AG10803 (cell line): ENCODE measurements around the gene CYTL1.
A peak's percentile ranks its signal among the peaks of the same experiment; 100 is the strongest.

Experiments used
- DNase-seq: peaks from one replicate; pipeline ENCODE4 v3.0.0; 2010; ENCODE audit warnings: low read depth
- H3K4me3 ChIP-seq: 2 replicates; pipeline ENCODE4 v1.5.1; 2011; ENCODE audit warnings: mild to moderate bottlenecking, low read length, control low read depth
- TF ChIP-seq, protein P1 (sequence below): conservative IDR thresholded peaks from 2 replicates; pipeline ENCODE4 v1.5.1; 2011; ENCODE audit warnings: mild to moderate bottlenecking, low read length, control low read depth, inconsistent platforms

The CYTL1 gene

GRCh38 chr4:5043579-5043978 is 24.3 kb upstream of the CYTL1 start:
- DNase-seq, result no peak

GRCh38 chr4:5041699-5042098 is 22.4 kb upstream of the CYTL1 start:
- TF ChIP-seq, protein P1, sequence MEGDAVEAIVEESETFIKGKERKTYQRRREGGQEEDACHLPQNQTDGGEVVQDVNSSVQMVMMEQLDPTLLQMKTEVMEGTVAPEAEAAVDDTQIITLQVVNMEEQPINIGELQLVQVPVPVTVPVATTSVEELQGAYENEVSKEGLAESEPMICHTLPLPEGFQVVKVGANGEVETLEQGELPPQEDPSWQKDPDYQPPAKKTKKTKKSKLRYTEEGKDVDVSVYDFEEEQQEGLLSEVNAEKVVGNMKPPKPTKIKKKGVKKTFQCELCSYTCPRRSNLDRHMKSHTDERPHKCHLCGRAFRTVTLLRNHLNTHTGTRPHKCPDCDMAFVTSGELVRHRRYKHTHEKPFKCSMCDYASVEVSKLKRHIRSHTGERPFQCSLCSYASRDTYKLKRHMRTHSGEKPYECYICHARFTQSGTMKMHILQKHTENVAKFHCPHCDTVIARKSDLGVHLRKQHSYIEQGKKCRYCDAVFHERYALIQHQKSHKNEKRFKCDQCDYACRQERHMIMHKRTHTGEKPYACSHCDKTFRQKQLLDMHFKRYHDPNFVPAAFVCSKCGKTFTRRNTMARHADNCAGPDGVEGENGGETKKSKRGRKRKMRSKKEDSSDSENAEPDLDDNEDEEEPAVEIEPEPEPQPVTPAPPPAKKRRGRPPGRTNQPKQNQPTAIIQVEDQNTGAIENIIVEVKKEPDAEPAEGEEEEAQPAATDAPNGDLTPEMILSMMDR, result no peak
- DNase-seq, result no peak

More at GRCh38 chr4:5043579-5043978, 24.3 kb upstream of the CYTL1 start:
- H3K4me3 ChIP-seq, result no peak overlapping the region
- TF ChIP-seq, protein P1, result no peak

DNA sequence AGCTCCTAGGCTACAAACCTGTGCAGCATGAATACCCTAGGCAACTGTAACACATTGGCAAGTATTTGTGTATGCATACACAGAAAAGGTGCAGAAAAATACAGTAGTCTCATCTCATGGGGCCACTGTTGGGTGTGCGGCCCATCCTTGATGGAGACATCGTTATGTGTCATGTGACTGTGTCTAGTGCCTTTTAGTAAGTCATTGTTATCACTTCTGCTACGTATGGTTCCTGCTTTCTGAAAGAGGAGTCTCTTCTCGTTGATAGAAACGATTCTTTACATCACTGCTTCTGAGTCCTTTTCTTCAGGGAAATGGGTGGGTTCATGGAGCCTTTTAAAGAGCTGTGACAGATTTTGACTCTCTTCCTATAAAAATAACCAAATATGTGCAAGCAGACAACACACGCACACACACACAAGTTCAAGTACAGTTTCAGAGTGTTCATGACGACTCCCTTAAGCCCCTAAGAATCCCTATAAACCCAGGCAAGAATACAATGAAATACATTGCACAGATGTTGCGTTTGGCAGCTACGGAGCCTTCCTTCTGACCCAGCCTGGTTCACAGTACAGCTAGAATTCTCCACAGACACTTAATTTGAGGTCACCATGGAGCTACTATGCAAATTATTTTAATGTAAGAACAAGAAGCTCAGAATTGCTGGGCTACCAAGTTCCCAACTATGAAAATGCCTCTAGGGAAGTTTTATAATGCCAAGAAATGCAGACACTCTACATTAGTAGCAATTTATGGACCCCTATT is 21.8 kb upstream of the CYTL1 start:
- TF ChIP-seq, protein P1, result no peak
- no peak for DNase-seq
- H3K4me3 ChIP-seq, result no peak overlapping the region

More at GRCh38 chr4:5041699-5042098, 22.4 kb upstream of the CYTL1 start:
- no peak overlapping the region for H3K4me3 ChIP-seq

- DNase-seq, result no peak
- TF ChIP-seq, protein P1, result no peak
- no peak overlapping the region for H3K4me3 ChIP-seq
These were observed 20.5 kb upstream of the CYTL1 start for GRCh38 chr4:5039800-5040199.

GRCh38 chr4:5037553-5038551 is 18.6 kb upstream of the CYTL1 start:
- H3K4me3 ChIP-seq, result no peak overlapping the region
- peak; percentile 98 for DNase-seq

DNA sequence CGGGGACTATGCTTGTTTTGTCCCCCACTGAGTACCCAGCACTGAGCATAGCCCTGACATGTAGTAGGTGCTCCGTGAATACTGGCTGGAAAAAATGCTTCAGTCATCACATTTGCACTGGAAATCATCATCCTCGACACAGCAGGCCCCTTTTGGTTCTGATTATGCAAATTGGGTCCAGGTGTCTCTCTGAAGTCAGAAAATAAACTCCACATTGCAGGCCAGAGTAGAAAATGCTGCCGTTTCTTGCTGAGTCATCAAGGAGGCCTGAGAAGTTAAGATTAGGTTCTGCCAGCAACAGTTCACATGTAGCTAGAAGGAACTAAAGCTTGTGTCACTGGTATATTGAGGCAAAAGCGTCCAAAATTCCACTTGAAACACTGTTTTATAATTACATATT is 17.0 kb upstream of the CYTL1 start:
- H3K4me3 ChIP-seq, result no peak overlapping the region
- TF ChIP-seq, protein P1, result no peak
- DNase-seq, result peak; percentile 86

More at GRCh38 chr4:5037553-5038551, 18.6 kb upstream of the CYTL1 start:
- TF ChIP-seq, protein P1, result no peak
